ENCODE data around the gene HOXA6.
A peak's percentile ranks its signal among the peaks of the same experiment; 100 is the strongest.

Gene HOXA6

DNA sequence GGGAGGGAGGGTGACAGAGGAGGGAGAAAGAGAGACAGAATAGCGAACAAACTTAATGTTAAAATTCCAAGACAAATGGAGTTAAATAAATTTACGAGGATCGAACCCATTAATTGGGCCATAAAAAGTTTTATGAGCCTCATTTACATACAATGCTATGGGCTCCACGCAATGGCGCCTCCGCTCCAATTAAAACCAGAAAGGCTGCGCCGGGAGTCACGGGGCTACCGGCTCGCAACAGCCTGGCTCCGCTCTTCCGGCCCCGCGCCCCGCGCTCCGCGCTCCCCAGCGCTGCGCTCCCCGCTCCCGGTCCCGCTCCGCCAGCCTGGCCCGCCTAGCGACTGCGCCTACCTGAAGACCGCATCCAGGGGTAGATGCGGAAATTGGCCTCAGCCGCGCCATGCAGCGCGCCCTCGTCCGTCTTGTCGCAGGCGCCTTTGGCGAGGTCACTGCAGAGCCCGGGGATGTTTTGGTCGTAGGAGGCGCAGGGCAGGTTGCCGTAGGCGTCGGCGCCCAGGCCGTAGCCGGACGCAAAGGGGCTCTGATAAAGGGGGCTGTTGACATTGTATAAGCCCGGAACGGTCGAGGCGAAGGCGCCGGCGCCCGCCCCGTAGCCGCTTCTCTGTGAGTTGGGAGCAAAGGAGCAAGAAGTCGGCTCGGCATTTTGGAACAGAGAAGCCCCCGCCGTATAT lies 8.4 kb upstream of the HOXA6 start:
- DNase-seq (ENCODE audit: low read depth), result no peak
- no peak overlapping the region for H3K4me3 ChIP-seq (replicated peaks; ENCODE audit: low read depth, low read length)
- TF ChIP-seq CTCF (IDR thresholded peaks at IDR 0.05; ENCODE audit: low read length, missing control alignments), result no peak

GRCh38 chr7:27154901-27155815 lies 7.6 kb upstream of the HOXA6 start:
- H3K4me3 ChIP-seq (replicated peaks; ENCODE audit: low read depth, low read length), result no peak overlapping the region
- TF ChIP-seq CTCF (IDR thresholded peaks at IDR 0.05; ENCODE audit: low read length, missing control alignments), result no peak
- DNase-seq (ENCODE audit: low read depth), result no peak

GRCh38 chr7:27154369-27154768 lies 6.8 kb upstream of the HOXA6 start:
- DNase-seq (ENCODE audit: low read depth), result no peak
- no peak for TF ChIP-seq CTCF (IDR thresholded peaks at IDR 0.05; ENCODE audit: low read length, missing control alignments)
- H3K4me3 ChIP-seq (replicated peaks; ENCODE audit: low read depth, low read length), result no peak overlapping the region

- no peak overlapping the region for H3K4me3 ChIP-seq (replicated peaks; ENCODE audit: low read depth, low read length)
- no peak for TF ChIP-seq CTCF (IDR thresholded peaks at IDR 0.05; ENCODE audit: low read length, missing control alignments)
- no peak for DNase-seq (ENCODE audit: low read depth)
Observed at GRCh38 chr7:27153526-27153925, 6.0 kb upstream of the HOXA6 start.

DNA sequence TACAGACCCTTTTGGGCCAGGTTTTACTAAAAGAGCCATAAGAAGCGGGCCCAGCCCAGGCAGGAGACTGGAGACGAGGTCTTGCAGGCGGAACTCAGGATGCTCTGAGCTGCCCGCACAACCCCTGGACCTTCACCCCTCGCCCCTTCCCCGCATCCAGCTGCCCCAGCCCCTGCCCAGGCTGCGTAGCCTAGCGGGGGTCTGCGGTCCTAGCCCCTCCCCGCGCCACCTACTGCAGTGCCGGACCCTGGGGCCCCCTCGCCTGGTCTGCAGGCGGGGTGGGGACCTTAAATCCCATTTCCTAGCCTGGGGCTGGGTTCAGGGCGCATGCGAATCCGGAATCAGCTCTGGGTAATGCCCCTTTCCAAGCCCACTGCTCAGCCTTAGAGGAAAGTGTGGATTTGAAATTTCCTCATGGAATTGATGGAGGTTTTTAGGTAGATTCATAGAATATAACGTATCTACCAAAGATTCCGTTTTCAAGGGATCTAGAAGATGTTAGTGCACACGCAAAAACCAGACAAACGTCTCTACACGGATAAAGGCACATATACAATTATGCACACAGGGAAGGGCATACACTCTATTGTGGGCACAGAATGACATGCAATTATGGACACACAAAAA lies 5.4 kb upstream of the HOXA6 start:
- DNase-seq (ENCODE audit: low read depth), result no peak
- TF ChIP-seq CTCF (IDR thresholded peaks at IDR 0.05; ENCODE audit: low read length, missing control alignments), result no peak
- H3K4me3 ChIP-seq (replicated peaks; ENCODE audit: low read depth, low read length), result no peak overlapping the region

DNA sequence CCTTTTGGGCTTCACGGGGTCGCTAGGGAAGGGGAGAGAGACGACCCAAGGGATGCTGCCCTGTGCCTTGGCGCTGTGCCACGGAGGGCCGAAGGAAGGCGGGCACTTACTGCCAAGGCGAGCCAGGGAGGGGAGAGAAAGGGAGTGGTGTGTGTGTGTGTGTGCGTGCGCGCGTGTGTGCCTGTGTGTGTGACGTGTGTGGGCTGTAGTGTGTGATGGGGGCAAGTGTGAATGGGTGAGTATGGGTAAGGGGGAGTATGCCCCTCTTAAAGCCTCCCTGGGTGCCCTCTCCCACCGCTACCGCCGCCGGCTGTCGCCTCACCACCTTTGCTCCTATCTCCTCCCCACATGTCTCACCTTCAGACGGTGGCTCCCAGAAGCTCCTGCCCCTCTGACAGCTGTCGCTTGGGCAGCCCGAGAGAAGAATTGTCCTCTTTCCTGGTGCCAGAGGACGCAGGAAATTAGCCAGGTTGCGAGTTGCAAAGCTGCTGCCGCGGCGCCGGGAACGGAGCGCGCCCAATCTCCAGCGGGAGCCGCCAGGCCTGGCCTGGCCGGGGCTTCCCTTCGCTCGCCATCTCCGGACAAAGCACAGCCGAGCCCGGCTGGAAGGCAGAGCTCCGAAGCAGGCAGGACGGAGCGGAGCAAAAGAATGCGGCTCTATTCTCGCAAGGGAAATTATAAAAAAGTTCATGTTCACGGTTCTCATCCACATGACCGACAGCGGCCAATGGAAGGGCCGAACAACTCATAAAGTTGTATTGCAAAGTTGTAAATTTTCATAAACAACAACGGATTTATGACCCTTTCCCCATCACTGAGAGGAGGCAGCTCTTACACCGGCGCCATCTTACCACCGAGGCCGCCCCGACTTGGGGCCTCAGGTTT lies 4.6 kb upstream of the HOXA6 start, which contains the start of gene HOXA3:
HOXA3 (minus strand) TSS at position 653 of the 885 bp plus-strand sequence. CDS start 41,943 bp downstream, outside the sequence.
- no peak for DNase-seq (ENCODE audit: low read depth)
- H3K4me3 ChIP-seq (replicated peaks; ENCODE audit: low read depth, low read length), result peak within 1 kb of the TSS; percentile 38
- TF ChIP-seq CTCF (IDR thresholded peaks at IDR 0.05; ENCODE audit: low read length, missing control alignments), result no peak

All from fibroblast of pulmonary artery (primary cell).